Esophagus squamous epithelium (tissue), 4 donors: ENCODE data around the gene NAP1L4.

ENCODE experiments used
- CTCF ChIP-seq, 6 experiments: fragments of 450-650 bp in 4 of 6; fragments of 200-600 bp in 2 of 6; sonication (generic) in 2 of 6; IDR thresholded peaks; one replicate each; pipeline ENCODE4 v1.5.1; 2016 to 2019; ENCODE audit warnings: antibody characterized with exemption in 6 of 6, mild to moderate bottlenecking in 4 of 6, moderate library complexity in 4 of 6
- POLR2A ChIP-seq, 4 donors: fragments of 450-650 bp; IDR thresholded peaks; one replicate each; pipeline ENCODE4 v1.6.1; 2017; ENCODE audit warnings: antibody characterized with exemption in 4 of 4, mild to moderate bottlenecking in 4 of 4, moderate library complexity in 3 of 4

GRCh38 chr11:2994336-2994730 is 2.2 kb upstream of the NAP1L4 start:
- TF ChIP-seq CTCF (IDR thresholded peaks at IDR 0.05) (no peak), POLR2A (IDR thresholded peaks at IDR 0.05) (no peak)
